ENCODE data around the gene ZNF786. TPM values are rescaled to one million over a fixed set of nuclear protein-coding genes. Genes with fewer than 3 reads are reported as not detected.
"Not testable (repeated sequence)": the region's sequence is repeated elsewhere in the genome, so short reads cannot be mapped to it uniquely, and the experiment has no call there.

The ZNF786 gene
- total RNA-seq, 1 donor from 2014 or later = 5.6 TPM

DNA sequence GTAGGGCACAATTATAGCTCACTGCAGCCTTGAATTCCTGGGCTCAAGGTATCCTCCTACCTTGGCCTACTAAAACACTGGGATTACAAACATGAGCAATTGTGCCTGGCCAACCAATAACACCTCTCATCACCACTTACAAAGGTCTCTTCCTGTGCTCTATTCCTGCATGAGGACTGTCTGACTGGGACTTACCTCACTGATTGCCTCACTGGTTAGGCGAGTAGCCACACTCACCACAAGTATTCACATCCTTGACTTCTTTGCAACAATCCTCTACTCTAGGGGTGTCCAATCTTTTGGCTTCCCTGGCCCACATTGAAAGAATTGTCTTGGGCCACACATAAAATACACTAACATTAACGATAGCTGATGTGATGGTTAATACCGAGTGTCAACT is 39.6 kb downstream of the ZNF786 start:
- intact Hi-C loops (cut with DNase I) = no loop called here
- Histone ChIP-seq H3K9me3 (no peaks in the 10 kb centered on the region), H3K4me3 (no peak overlapping the region), H3K4me1 (no peaks in the 10 kb centered on the region), H3K36me3 (no peaks in the 10 kb centered on the region), H3K27me3 (no peaks in the 10 kb centered on the region), H3K27ac (no peak overlapping the region)
- TF ChIP-seq, protein P1, sequence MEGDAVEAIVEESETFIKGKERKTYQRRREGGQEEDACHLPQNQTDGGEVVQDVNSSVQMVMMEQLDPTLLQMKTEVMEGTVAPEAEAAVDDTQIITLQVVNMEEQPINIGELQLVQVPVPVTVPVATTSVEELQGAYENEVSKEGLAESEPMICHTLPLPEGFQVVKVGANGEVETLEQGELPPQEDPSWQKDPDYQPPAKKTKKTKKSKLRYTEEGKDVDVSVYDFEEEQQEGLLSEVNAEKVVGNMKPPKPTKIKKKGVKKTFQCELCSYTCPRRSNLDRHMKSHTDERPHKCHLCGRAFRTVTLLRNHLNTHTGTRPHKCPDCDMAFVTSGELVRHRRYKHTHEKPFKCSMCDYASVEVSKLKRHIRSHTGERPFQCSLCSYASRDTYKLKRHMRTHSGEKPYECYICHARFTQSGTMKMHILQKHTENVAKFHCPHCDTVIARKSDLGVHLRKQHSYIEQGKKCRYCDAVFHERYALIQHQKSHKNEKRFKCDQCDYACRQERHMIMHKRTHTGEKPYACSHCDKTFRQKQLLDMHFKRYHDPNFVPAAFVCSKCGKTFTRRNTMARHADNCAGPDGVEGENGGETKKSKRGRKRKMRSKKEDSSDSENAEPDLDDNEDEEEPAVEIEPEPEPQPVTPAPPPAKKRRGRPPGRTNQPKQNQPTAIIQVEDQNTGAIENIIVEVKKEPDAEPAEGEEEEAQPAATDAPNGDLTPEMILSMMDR (IDR thresholded peaks at IDR 0.05) = no peak
- ATAC-seq (no peak), DNase-seq (no peak)

DNA sequence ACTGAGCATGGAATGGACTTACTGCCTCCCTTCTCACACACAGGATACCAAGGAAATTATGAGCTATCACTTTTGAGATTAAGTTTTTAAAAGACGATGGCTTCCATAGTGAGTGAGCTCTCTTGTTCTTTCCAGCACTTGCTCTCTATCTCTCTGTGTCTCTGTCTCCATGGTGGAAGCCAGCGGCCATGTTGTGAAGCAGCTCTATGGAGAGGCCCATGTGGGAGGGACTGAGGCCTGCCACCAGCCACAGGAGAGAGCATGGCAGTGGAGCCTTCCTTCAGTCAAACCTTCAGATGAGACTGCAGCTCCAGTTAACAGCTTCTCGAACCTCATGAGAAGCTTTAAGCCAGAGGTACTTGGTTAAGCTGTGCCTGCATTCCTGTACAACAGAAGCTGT is 41.7 kb downstream of the ZNF786 start:
- TF ChIP-seq, protein P1 (IDR thresholded peaks at IDR 0.05) = no peak
- Histone ChIP-seq H3K9me3 (no peaks in the 10 kb centered on the region), H3K36me3 (no peaks in the 10 kb centered on the region), H3K4me1 (no peaks in the 10 kb centered on the region), H3K4me3 (no peak overlapping the region), H3K27ac (no peak overlapping the region), H3K27me3 (no peaks in the 10 kb centered on the region)
- ATAC-seq (no peak), DNase-seq (no peak)
- intact Hi-C loops (cut with DNase I) = no loop called here

DNA sequence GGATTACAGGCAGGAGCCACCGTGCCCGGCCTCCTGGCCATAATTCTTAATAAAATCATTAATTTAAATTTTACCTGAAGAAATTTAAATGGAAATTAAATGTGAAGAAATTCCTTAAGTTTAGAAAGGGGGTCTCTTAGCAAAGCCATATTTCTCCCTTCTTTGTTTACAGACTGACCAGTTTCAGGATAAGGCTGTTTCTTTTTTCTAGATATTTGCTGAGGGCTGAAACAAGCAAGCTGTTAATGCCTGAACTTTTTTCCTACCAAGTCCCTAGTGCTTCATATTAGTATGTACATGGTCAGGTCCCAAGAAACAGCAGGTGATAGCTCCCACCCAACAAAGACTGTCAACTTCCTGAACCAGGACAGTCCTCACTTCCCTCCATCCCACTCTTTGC is 44.1 kb downstream of the ZNF786 start:
- TF ChIP-seq, protein P1 (IDR thresholded peaks at IDR 0.05) = no peak
- Histone ChIP-seq H3K27ac (no peak overlapping the region), H3K4me3 (no peak overlapping the region), H3K9me3 (no peaks in the 10 kb centered on the region), H3K27me3 (no peaks in the 10 kb centered on the region), H3K36me3 (no peaks in the 10 kb centered on the region), H3K4me1 (no peaks in the 10 kb centered on the region)
- no peak for ATAC-seq
- no peak for DNase-seq
- intact Hi-C loops (cut with DNase I) = no loop called here

DNA sequence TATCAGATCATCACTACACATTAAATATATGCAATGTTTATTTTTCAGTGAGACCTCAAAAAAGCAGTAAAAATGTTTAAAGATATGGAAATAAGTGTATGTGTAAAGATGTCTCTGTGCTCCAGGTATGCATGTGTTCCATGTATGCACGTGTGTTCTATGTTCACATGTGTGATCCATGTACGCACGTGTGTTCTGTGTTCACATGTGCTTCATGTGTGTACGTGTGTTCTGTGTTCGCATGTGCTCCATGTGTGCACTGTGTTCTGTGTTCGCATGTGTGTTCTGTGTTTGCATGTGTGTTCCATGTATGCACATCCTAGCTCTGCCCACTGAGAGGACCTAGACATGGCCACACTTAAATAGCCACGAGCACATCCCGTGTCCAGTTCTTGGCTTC is 46.6 kb downstream of the ZNF786 start:
- Histone ChIP-seq H3K9me3 (no peaks in the 10 kb centered on the region), H3K36me3 (no peaks in the 10 kb centered on the region), H3K4me1 (no peaks in the 10 kb centered on the region), H3K4me3 (no peak overlapping the region), H3K27ac (no peak overlapping the region), H3K27me3 (no peaks in the 10 kb centered on the region)
- TF ChIP-seq, protein P1 (IDR thresholded peaks at IDR 0.05) = no peak
- ATAC-seq (no peak), DNase-seq (no peak)
- intact Hi-C loops (cut with DNase I) = no loop called here

DNA sequence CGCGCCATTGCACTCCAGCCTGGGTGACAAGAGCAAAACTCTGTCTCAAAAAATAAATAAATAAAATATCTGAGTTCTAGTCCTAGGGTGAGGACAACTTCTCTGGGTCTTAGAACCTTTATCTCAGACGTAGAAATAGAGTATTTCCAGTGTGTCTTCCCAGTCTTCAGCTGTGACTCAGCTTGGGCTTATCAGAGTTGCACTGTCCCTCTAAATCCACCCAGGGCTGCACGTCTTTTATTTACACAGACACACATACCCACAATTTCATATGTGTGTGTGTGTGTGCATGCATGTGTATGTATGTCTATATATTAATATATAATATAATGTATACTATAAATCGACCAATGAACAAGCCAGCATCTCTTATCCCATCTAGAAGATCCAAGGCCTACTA is 49.2 kb downstream of the ZNF786 start:
- intact Hi-C loops (cut with DNase I) = no loop called here
- Histone ChIP-seq H3K27ac (no peak overlapping the region), H3K4me3 (no peak overlapping the region), H3K36me3 (no peaks in the 10 kb centered on the region), H3K27me3 (no peaks in the 10 kb centered on the region), H3K9me3 (no peaks in the 10 kb centered on the region), H3K4me1 (no peaks in the 10 kb centered on the region)
- ATAC-seq = no peak
- DNase-seq = no peak
- TF ChIP-seq, protein P1 (IDR thresholded peaks at IDR 0.05) = no peak

DNA sequence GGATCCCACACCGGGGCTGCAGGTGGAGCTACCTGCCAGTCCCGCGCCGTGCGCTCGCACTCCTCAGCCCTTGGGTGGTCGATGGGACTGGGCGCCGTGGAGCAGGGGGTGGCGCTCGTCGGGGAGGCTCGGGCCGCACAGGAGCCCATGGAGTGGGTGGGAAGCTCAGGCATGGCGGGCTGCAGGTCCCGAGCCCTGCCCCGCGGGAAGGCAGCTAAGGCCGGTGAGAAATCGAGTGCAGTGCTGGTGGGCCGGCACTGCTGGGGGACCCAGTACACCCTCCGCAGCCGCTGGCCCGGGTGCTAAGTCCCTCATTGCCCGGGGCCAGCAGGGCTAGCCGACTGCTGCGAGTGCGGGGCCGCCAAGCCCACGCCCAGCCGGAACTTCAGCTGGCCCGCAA is 51.9 kb downstream of the ZNF786 start:
- H3K27me3 ChIP-seq; ATAC-seq; H3K4me3 ChIP-seq; H3K4me1 ChIP-seq; H3K36me3 ChIP-seq; H3K9me3 ChIP-seq; intact Hi-C loops (cut with DNase I); DNase-seq; H3K27ac ChIP-seq: not testable (repeated sequence)
